Tongue (tissue), 2 donors: ENCODE data around the gene TRAPPC2L. TPM values are rescaled to one million over a fixed set of nuclear protein-coding genes. Genes with fewer than 3 reads are reported as not detected.
"Not testable (repeated sequence)": the region's sequence is repeated elsewhere in the genome, so short reads cannot be mapped to it uniquely, and the experiment has no call there.

ENCODE experiments used
- DNase-seq: peaks from one replicate; pipeline ENCODE4 v3.0.0-alpha.2; 2015
- total RNA-seq: library from RNA; depleted of rRNA; stranded (reverse); fragments of >200 nt; gene quantifications from one replicate; pipeline ENCODE4 v1.2.3, GENCODE V29; 2014

TRAPPC2L gene
- total RNA-seq, 1 donor from 2014 or later, result 17.1 TPM

- no peak for DNase-seq
Observed at GRCh38 chr16:88819126-88819525, 37.8 kb upstream of the TRAPPC2L start.

GRCh38 chr16:88820385-88821025 lies 36.4 kb upstream of the TRAPPC2L start:
- DNase-seq, result no peak

GRCh38 chr16:88821168-88821850 lies 35.6 kb upstream of the TRAPPC2L start:
- no peak for DNase-seq

- DNase-seq, result no peak
Observed at GRCh38 chr16:88822281-88823040, 34.5 kb upstream of the TRAPPC2L start.

- not testable (repeated sequence) for DNase-seq
Observed at GRCh38 chr16:88823646-88824045, 33.3 kb upstream of the TRAPPC2L start.

DNA sequence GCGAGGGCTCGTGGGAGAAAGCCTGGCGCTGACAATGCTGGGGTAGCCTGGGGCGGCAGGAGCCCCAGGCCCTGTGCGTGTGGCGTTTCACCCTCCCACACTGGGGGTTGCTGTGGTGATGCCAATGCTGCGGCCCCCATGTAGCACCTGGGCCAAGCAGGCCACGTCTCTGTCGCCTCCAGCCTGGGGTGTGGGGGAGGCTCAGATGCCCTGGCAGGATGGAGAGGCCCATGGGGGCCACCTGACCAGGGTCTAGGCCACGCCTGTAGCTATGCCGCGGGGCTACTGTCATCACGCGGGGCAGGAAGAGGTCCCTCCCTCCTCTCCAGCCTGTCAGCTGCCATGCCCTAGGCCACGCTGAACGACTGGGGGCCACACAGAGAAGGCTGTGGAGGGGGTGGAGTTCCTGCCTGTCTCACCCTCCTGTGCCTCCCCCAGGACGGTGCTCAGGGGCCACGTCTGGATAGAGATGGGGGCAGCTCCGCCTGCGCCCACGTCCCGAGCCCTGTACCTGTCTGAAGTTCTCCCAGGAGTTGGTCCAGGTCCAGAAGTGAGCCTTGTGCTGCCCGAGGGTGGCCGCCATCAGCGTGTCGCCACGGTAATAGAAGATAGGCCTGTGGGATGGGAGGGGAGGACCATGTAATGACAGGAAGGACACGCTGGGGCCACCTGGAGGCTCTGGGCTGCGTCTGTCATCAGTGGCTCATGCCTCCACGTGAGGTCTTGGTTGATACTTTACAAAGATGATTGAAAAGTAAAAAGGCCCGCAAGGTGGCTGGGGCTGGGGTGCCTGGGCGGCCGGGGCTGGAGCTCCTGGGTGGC lies 32.5 kb upstream of the TRAPPC2L start:
- no peak for DNase-seq

- no peak for DNase-seq
Observed at GRCh38 chr16:88825146-88825545, 31.8 kb upstream of the TRAPPC2L start.

DNA sequence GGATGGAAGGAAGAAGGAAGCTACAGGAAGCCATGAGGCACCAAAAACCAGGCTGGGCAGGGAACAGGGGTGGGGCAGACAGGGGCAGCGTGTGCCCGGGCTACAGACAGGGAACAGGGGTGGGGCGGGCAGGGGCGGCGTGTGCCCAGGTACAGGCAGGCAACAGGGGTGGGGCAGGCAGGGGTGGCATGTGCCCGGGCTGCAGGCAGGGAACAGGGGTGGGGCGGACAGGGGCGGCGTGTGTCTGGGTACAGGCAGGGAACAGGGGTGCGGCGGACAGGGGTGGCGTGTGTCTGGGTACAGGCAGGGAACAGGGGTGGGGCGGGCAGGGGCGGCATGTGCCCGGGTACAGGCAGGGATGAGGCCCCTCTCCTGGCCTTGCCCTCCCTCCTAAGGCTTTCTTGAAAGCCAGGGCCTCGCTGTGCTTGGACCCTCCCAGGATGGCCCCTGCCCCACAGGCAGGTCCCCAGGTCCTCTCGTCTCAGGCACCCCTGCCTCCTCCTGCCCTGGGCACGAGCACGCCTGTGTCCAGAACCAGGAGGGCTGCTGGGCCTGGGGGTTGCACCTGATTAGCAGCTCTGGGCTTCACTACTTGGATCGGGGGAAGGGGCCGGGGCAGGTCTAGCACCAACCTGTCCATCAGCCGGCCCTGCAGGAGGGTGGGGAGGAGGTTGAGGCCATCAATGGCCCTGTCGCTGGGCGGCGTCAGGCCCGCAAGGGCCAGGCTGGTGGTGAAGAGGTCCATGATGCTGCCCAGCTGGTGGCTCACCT lies 30.7 kb upstream of the TRAPPC2L start:
- no peak for DNase-seq

GRCh38 chr16:88827727-88828126 lies 29.2 kb upstream of the TRAPPC2L start:
- DNase-seq, result no peak

GRCh38 chr16:88828711-88829110 lies 28.2 kb upstream of the TRAPPC2L start:
- no peak for DNase-seq

DNA sequence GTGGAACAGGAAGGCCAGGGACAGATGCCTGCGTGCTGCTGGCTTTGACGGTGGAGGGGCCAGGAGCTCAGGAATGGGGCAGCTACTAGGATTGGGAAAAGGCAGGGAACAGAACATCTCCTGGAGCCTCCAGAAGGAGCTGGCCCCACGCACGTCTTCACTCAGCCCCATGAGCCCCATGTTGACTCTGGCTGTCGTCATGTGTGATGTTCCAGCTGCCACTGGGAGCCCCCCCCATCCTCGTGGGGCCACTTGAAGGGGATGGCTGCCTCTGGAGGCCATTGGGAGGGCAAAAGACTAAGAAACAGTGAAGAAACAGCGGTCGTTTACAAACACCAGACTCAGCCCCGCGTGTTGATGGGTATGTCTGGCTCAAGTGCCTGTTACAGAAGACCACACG lies 26.7 kb upstream of the TRAPPC2L start:
- DNase-seq, result no peak

- no peak for DNase-seq
Observed at GRCh38 chr16:88830783-88831182, 26.1 kb upstream of the TRAPPC2L start.

GRCh38 chr16:88831838-88832237 lies 25.1 kb upstream of the TRAPPC2L start:
- no peak for DNase-seq

GRCh38 chr16:88833086-88833485 lies 23.8 kb upstream of the TRAPPC2L start:
- DNase-seq, result no peak

DNA sequence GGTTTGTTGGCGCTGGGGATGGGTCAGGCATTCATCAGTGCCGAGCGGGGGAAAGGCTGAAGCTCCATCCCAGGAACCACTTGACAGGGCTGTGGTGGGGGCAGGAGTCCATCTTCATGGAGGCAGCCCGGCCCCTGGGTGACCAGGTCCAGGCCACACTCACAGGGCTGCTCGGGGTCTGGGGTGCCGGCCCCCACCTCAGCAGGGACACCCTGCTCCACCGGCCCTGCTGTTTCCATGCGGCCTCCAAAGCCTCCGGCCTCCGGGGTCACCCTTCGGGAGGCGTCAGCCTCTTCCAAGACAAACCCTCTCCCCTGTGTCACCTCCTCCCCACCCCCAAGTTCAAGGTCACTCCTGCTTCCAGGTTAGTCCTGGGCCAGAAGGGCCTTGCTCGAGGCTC lies 22.3 kb upstream of the TRAPPC2L start:
- no peak for DNase-seq

- no peak for DNase-seq
Observed at GRCh38 chr16:88835383-88835782, 21.5 kb upstream of the TRAPPC2L start.

DNA sequence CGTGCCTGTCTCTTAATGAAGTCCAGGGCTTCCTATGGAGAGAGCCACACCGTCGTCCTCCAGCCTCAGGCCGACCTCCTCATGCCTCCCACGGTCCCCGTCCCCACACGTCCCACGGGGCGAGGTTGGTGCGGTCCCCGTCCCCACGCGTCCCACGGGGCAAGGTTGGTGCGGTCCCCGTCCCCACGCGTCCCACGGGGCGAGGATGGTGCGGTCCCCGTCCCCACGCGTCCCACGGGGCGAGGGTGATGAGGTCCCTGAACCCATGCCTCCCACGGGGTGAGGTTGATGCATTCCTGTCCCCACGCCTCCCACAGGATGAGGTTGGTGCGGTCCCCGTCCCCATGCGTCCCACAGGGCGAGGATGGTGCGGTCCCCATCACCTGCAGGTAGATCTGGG lies 21.1 kb upstream of the TRAPPC2L start:
- DNase-seq, result no peak

- DNase-seq, result no peak
Observed at GRCh38 chr16:88836791-88837190, 20.1 kb upstream of the TRAPPC2L start.

DNA sequence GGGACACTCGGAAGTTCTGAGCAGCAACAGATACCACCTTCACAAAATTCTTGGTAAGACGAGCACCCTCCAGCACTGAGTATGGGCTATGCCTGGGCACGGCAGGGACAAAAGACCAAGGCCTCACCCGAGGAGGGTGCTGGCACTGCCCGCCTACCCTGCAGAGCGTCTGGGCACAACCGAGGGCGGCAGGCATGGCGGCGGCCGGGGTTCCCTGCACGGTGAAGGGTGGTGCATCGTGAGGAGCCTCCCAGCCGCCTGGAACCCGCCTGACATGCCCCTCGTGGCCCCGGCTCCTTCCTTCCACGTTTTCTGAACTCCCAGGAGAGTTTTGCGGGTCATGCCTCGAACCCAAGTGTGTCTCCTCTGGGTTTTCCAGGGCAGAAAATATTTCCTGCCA lies 19.1 kb upstream of the TRAPPC2L start:
- no peak for DNase-seq

- DNase-seq, result no peak
Observed at GRCh38 chr16:88838566-88838965, 18.4 kb upstream of the TRAPPC2L start.

- no peak for DNase-seq
Observed at GRCh38 chr16:88839026-88839529, 17.8 kb upstream of the TRAPPC2L start.
